HG03095 (cell line): Measurements from ENCODE around the gene NOS3.
"Not testable (repeated sequence)": the region's sequence is repeated elsewhere in the genome, so short reads cannot be mapped to it uniquely, and the experiment has no call there.

Experiments used
- ATAC-seq: cut with Tn5 transposase; IDR thresholded peaks from one replicate; pipeline ENCODE4 v1.9.1; 2021; ENCODE audit warnings: moderate library complexity; ENCODE audit not compliant: unreplicated experiment

The NOS3 gene

DNA sequence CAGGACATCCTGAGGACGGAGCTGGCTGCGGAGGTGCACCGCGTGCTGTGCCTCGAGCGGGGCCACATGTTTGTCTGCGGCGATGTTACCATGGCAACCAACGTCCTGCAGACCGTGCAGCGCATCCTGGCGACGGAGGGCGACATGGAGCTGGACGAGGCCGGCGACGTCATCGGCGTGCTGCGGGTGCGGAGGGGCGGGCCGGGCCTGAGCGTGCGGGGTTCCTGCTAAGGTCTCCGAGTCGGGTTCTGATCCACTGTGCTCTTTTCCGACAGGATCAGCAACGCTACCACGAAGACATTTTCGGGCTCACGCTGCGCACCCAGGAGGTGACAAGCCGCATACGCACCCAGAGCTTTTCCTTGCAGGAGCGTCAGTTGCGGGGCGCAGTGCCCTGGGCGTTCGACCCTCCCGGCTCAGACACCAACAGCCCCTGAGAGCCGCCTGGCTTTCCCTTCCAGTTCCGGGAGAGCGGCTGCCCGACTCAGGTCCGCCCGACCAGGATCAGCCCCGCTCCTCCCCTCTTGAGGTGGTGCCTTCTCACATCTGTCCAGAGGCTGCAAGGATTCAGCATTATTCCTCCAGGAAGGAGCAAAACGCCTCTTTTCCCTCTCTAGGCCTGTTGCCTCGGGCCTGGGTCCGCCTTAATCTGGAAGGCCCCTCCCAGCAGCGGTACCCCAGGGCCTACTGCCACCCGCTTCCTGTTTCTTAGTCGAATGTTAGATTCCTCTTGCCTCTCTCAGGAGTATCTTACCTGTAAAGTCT is 23.1 kb downstream of the NOS3 start:
- no peak for ATAC-seq

DNA sequence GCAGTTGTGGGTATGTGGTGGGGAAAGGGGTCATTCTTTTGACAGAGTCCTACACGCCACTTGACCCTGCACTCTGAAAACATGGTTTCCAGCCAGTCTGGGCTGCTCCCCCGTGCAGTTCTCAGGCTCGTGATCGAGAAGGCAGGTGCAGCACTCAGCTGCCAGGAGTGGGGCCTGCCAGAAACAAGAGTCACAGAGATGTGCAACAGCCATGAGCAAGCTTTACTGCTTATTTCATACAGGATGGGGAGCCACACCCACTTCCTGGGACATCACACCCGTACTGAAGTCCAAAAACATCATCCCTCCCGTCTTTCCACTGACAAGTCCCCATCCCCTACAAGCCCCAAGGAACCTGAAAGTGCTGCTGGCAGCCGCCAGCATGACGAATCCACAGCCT is 24.1 kb downstream of the NOS3 start:
- no peak for ATAC-seq

DNA sequence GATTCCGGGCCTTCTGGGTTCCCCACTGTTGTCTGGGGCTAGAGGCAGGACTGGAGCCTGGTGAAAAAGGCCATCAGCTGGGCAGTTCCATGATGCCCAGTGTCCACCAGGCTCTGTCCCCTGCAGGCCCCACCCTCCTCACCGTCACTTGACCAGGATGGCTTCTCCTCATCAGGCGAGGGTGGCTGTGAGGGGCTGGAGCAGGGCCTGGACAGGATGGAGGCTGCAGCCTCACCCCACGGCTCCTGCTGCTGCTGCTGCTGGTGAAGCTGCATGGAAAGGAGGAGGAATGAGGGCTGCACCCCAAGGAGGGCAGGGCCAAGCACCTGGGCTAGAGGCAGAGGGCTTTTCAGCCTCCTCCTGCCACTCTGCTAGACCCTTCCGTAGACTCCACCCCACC is 25.1 kb downstream of the NOS3 start:
- ATAC-seq = no peak

DNA sequence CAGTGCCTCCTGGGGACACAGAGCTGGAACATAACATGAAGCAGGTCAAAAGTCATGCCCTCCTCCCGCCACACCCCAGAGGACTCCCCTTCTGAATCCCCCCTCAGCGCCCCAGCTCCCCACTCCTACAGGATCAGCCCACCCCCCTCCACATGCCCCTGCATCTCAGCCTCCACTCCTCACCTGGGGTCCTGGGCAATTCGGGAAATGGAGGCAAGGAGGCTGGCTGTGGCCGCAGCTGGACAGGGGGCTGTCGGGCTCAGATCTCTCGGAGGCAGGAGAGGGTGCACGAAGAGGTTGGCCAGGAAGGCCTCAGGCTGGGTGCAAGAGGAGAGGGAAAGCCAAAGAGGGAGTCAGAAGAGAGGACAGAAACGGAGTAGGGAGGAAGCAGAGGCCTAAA is 25.7 kb downstream of the NOS3 start:
- no peak for ATAC-seq

DNA sequence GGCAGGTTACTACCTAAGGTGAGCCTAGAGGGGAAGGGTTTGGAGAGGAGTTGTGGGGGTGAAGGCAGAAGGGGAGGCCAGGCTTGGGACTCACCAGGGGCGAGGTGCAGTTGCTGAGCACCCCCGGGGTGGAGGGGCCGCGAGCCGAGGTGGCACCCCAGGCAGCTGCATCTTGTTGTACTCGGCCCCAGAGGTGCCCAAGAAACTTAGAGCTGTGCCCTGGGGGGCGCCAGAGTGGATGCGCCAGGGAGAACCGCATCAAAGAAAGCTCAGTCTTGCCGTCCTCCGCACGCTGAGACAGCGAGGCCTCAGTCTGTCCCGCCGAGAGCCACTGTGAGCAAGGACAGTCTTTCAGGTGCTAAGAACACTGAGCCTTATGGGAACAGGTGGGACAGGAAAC is 26.1 kb downstream of the NOS3 start:
- ATAC-seq = no peak

DNA sequence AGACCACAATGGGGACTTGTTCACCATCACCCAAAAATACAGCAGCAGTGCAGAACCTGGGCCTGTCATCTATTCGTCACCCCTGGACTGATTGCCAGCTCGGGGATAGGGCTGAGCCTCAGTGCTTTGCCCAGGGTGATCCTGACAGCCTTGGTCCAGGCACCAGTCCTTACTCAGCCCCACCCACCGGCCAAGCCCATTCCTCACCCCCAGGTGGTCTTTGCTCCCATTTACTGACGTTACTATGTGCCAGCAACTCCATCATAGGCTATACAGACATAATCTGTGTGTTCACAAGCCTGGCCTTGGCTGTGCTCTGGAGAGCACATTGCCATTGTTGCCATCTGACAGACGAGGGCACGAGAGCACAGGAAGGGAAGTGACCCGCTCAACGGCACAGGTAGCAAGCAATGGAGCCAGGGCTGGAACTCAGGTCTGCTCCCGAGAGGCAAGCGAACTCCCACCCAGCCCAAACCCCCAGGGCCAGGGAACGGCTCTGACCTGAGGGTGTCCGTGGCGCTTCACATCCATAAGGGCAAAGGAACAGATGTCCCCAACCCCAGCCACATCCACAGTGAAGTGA is 26.6 kb downstream of the NOS3 start:
- ATAC-seq = no peak

DNA sequence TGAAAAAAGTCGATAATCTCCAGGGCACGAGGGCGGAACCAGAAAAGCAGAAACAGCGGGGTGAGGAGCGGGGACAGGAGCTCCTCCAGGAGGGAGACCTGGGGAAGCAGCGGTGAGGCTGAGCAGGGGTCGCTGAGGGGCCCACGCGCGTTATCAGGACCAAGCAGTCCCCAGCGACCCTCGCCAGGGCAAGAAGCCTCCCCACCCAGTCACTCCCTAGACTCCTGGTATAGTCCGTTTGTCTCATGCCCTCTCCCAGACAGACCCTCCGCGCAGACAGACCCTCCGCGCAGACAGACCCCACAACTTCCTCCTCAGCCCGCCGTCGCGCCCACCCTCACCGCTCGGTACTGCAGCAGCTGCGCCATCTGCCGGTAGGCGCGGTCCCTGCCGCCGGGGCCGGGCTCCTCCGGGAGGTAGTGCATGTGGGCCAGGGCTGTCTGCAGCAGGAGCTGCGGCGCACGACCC is 27.2 kb downstream of the NOS3 start:
- ATAC-seq = peak; percentile 60

DNA sequence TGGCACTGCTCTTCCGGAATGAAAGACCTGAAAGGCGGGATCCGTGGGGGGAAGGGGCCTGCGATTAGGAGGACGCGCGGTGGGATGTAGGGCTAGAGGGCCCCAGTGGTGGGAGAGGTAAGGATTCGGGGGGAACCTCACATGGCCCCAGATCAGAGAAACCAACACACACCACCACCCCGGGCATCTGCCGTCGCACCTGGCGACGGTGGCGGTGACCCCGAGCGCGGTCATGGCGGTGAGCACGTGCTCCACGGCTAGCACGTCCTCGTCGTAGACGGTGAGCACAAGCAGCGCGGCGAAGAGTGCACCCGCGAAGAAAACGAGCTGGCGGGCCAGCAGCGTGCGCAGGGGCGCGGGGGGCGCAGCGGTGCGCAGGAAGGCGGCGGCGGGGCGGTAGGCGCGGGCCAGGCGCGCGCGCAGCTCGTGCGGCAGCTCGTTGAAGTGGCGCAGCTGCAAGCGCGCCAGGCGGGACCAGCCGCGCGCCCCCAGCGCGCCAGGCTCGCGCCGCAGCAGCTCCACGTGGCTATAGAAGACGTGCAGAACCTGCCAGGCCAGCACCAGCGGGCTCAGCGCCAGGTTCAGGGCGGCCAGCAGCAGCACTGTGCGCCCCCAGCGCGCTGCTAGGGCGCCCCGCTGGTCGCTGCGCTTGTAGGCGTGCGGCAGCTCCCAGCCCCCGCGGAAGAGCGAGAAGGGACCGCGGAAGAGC is 27.8 kb downstream of the NOS3 start:
- ATAC-seq = no peak

DNA sequence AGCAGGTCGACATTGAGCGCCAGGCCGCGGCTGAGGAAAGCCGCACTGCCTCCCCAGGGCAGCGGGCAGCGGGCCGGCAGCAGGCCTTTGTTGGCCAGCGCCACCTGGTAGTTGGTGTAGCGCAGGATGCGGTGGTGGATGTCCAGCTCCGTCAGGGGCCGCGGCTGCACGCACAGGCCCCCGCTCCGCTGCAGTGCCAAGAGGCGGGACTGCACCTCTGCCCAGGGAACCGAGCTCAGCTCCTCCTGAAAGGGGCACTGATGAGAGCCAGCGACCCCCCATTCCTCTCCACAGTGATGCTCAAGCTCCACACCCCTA is 28.3 kb downstream of the NOS3 start:
- no peak for ATAC-seq

DNA sequence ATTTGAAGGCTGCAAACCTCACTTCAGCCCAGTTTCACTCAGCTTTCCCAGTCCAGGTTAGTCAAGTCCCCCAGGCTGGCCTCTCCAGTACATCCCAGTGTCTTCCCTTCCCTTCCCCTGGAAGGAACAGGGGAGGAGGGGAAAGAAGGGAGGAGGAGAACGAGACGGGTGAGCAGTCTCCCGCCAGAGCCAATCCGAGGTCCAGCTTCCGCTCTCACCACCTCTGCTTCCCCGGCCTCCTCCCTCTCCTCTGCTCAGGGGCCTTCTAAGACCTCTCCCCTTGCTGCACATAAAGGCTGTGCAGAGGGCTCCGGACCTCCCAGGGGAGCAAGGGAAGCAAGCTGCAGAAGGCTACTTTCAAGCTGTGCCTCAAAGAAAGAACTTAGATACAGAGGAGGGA is 29.4 kb downstream of the NOS3 start:
- ATAC-seq = no peak

DNA sequence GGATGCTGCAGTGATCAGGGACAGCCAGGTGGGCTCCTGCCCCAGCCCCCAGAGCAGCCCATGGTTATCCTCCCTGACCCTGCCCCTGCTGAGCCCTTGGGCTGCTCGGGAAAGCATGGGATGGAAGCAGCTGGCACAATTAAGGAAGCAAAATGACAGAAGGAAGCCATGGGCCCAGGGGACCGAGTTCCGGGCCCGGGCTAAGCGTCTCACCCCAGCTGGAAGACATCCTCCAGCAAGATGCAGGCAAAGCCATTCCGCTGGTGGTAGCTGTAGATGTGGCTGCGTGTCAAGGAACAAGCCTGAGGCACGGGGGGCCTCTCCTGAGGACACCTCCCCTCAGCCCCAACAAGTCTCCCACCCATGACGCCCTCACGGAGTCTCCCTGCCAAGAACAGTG is 32.4 kb downstream of the NOS3 start:
- ATAC-seq = no peak

DNA sequence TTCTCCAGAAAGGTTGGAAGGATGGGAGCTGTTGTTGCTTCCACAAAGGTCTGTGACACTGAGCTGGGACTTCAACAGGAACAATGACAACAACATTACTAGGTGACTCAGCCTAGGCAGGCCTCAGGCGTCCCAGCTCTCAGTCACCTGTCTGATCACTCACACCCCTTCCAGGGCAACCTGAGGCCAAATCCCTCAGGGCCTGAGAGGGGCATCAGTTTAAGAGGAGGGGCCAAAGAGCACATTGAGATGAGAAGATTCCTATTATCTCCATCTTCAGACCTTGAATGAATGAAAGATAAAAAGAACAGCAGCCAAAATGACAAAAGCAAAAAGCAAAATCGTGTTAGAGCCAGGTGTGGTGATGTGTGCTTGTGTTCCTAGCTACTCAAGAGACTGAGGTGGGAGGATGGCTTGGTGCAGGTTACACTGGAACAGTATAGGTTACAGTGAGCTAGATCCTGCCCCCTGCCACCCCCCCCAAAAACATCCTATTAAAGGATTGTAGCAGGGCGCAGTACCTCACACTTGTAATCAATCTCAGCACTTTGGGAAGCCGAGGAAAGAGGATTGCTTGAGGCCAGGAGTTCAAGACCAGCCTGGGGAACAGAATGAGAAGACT is 33.7 kb downstream of the NOS3 start, which contains the start of gene ATG9B:
Gene ATG9B, minus strand, starts transcription at position 60 of the 622 bp plus-strand sequence. CDS start 71 bp downstream, outside the sequence.
- no peak for ATAC-seq

DNA sequence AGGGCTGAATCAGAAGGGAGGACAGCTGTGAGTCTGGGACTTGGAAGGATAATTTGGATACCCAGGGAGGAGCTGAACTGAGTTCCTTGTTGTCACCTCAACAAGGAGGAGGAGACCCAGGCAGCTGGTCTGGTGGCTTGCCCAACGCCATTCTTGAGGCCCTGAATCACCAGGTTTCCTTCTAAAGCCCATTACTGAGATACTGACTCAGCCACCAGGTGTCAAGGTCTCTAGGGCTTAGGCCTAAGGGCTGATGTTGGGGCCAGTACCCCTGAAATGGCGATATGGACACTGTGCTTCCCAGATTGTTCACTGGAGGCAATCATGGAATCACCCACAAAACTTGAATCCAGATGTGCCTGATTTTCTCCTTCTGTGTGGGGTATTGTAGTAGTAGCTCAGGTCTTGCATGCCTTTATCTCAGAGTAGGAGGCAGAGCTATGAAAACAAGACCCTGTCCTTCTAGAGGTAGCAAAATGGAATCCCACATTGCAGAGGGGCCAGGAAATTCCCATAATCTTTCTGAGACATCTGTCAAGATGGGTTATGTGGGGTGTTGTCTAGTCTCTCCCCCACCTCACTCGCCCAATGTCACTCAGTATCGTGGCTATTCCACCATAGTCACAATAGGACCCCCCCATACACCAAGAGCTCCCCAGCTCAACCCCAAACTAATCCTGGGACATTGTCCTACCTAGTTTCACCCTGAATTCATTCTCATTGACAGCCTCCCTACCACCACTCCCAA is 35.3 kb downstream of the NOS3 start:
- no peak for ATAC-seq

DNA sequence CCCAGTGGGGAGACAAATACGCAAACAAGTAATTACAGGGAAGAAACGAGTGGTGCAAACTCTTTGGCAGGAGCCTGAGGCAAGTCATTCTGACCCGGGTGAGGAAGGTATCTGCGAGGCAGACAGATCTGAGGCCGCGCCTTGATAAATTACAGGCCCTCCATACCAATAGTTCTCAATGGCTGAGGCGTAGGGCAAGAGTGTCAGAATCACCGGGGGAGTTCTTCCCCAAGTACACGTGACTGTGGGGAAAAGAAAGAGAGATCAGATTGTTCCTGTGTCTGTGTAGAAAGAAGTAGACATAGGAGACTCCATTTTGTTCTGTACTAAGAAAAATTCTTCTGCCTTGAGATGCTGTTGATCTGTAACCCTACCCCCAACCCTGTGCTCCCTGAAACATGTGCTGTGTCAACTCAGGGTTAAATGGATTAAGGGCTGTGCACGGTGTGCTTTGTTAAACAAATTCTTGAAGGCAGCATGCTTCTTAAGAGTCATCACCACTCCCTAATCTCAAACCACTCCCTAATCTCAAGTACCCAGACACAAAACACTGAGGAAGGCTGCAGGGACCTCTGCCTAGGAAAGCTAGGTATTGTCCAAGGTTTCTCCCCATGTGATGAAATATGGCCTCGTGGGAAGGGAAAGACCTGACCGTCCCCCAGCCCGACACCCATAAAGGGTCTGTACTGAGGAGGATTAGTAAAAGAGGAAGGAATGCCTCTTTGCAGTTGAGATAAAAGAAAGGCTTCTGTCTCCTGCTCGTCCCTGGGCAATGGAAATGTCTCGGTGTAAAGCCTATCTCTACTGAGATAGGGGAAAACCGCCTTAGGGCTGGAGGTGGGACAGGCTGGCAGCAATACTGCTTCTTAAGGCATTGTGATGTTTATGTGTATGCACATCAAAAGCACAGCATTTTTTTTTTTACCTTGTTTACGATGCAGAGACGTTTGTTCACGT is 36.2 kb downstream of the NOS3 start:
- ATAC-seq = not testable (repeated sequence)

DNA sequence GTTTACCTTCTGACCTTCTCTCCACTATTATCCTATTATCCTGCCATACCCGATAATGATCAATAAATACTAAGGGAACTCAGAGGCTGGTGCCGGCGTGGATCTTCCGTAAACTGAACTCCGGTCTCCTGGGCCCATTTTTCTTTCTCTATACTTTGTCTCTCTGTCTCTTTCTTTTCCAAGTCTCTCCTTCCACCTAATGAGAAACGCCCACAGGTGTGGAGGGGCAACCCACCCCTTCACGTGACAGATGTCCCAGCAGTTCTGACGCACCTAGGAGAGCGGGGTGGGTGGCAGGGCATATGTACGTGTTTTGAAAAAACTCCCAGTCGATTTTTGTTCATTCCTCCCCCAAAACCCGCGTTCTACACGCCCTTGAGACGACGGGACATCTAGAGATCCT is 36.9 kb downstream of the NOS3 start:
- ATAC-seq = not testable (repeated sequence)

DNA sequence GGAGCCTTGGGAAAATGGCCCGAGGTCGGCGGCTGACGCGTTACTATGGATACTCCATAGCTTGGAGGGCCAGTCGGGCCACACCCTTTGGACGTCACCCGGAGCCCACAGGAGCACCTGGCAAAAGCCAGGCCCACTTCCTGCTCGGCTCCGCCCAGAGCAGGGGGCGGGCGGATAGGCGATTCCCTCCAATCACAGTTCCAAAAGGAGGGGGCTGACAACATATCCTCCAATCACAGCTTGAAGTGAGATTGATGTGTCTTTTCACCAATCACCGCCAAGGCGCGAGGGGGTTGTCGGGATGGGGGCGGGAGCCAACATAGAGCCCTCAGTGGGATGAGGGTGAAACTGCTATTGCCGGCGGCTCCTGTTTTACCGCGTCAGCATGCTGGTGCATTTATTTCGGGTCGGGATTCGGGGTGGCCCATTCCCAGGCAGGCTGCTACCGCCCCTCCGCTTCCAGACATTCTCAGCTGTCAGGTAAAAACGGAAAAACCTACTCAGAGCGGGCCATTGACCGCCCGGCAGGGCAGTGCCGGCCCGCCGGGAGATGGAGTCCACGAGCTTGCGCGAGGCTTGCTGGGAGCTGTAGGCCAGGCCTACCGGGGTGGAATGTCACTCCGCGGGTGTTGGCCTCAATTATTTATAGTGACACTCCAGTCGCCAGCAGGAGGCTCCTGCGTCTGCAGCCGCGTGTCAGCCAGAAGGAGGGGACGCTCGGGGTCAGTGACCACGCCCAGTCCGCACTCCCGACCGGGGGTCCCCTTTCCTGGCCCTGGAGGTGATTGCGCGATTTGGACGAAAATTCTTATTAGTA is 37.5 kb downstream of the NOS3 start, which contains the start of gene ABCB8:
Gene ABCB8, plus strand, starts transcription at position 320 of the 817 bp plus-strand sequence. Its CDS starts 66 bp downstream, at position 386.
- peak; percentile 95 for ATAC-seq

DNA sequence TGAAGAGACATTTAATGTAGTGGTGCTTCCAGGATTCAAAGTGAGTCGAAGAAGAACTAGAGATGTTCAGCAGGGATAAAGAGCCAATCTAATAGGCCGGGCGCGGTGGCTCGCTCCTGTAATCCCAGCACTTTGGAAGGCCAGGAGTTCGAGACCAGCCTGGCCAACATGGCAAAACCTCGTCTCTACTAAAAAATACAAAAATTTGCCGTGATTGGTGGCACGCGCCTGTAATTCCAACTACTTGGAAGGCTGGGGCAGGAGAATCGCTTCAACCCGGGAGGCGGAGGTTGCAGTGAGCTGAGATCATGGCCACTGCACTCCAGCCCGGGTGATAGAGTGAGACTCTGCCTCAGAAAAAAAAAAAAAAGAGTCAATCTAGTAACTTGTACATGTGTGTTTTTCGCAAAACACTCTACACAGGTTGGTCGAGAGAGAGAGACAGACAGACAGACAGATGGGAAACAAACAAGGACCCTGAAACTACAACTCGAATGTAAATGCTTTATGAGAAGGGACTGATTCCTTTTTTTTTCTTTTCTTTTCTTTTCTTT is 38.2 kb downstream of the NOS3 start:
- ATAC-seq = no peak

DNA sequence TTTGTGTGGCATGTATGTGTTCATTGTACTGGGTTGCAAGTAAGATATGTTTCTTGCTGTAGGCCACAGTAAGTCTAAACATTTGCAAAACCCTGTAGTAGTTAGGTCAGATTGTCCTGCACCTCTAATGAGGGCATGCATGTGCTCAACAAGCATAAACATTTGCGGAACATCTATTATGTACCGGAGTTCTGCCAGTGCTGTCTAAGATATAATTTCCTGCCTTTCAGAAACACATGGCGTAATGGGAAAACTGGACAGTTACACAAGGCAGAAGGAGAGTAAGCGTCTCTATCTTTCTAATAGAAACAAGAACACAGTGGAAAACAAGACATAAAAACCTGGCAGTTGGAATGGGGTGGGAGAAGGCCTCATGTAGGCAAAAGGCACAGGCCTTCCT is 40.2 kb downstream of the NOS3 start:
- no peak for ATAC-seq
